NK-92 (cell line): ENCODE measurements around the gene DMBX1.

ENCODE experiments used
- DNase-seq: peaks from one replicate; lab custom pipeline; 2025; ENCODE audit not compliant: unreplicated experiment; lab: John Stamatoyannopoulos, UW

Gene DMBX1

DNA sequence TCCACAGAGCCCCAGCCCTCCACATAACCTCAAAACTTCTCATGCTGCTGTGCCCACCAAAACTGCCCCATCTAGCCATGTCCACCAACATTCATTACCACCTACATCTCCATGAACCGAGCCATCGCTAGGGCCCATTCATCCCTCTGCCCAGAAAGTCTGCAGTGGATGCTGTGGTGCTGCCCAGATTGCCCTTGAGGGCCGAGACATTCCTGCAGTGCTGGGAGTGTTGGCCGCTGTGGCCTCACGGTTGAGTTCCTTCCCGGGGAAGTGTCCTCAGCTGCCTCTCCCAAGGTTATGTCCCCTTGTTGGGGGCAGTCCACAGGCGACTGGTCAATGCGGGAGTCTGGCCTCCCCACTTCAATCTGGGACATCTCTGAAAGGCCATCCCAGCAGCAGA, 30.3 kb upstream of the DMBX1 start:
- no peak for DNase-seq

DNA sequence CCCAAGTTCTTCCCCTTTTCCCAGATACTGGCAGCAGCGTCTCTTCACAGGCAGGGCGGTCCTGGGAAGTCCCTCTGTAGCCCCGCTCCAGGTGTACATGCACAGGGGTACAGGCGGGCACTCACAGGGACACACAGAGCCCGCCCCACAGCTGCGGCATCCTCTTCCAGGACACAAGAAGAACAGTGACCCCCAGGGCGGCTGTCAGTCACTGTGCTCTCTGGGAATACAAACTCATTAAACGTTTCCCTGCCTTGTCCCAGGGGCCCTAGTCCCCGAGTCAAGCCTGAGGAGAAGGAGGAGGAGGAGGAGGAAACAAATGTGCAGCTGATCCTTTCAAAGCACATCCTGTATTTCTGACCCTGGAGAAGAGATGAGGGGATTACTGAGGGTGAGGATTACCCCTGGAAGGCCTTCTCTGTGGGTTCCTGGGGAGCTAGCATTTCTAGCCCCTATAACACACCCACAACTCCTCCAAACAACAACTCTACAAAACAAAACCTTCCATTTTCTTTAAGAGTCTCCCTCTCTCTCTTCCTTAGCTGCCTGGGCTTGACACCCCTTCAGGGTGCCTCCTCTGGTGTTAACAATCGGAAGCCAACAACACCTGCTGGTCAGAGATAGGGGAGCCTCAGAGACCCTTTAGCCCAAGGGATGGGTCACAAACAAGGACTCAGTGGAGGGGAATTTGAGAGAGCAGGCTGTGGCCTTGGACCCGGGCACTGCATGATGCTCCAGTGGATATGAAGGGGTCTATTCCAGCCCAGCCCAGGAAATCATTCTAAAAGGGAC, 28.4 kb upstream of the DMBX1 start:
- DNase-seq, result no peak

DNA sequence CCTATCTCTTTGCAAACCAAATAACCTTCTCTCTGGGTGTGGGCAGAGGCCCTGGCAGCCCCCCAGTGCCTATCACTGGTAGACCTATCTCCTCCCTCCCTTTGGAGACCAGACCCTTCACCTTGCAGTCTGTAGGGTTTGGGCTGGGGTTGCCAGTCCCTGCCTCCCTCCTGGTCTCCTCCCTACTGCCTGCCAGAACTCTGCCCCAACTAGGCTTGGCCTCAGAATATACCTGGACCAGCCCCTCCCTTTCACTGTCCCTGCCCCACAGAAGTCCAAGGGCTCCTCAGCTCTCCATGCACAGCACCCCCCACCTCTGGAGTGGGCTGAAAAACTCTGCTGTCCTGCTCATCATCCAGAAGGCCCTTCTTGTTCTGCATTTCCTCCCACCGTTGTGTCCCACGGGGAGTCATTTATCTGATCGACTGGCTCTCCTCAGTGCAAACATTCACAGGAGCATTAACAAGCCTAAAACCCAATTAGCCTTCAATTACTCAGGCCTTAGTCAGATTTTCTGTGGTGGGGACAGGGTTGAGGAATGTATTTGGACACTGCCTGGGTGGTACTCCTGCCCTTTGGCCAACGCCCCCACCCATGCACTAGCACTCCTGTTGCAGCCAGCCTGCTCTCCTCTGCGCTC, 27.7 kb upstream of the DMBX1 start:
- DNase-seq, result no peak

DNA sequence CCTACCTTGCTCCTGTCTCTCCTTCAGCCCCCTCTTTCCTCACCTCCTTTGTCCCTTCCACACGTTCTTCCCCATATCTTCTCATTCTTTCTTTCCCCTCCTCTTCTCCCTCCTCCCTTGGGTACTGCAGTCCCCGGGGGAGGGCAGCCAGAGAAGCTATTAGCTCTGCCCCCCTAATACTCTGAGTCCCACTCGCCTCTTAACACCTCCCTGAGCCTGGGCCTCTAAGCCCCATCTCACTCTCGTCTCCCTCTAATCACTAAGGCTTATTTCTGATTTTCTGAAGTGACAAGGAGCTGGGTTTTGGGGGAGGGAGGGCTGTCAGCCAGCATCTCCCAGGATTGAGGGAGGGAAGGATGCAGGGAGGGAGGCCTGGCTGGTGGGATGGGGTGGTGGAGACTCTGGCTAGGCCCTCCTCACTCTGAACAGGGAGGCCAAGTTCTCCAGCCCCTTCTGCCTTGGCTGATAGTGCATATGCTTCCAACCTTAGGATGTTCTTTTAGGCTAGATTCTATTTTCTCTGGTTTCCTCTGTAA, 25.6 kb upstream of the DMBX1 start:
- no peak for DNase-seq

DNA sequence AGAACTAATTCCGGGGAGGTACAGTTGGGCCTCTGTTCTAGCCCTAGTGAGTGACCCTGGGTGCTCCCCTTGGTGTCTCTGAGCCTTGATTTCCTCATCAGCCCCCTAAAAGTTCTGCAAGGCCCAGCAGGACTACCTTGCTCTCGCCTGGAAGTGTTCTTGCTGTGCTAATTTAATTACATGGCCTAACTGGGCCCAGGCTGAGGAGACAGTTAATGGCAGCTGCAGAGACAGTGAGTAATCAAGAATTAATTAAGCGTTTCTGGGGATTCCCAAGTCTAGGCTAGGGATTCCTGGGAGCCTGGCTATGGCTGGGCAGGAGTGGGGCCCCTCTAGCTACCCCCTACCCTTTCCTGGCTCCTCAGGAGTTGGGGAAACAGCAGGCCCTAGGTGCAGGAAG, 24.7 kb upstream of the DMBX1 start:
- no peak for DNase-seq

DNA sequence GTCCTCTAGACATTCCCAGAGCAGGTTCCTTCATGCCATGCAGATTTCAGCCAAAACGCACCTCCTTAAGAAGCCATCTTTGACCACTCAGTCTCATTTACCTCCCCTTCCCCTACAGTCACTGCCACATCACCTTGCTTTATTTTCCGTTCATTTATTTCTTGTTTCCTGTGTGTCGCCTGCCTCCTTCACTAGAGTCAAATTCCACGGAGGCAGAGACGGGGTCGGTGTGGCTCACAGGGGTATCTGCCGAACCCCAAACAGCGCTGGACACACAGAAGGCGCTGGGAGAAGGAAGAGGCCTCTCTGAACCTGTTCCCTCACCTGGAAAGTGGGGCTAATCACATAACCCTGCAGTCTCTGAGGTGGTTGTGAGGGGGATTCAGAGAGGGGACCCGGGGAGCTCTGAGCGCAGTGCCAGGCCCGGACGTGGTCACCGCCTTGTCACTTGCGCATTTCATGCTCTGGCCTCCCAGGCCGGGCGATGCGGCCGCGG, 23.6 kb upstream of the DMBX1 start:
- no peak for DNase-seq

DNA sequence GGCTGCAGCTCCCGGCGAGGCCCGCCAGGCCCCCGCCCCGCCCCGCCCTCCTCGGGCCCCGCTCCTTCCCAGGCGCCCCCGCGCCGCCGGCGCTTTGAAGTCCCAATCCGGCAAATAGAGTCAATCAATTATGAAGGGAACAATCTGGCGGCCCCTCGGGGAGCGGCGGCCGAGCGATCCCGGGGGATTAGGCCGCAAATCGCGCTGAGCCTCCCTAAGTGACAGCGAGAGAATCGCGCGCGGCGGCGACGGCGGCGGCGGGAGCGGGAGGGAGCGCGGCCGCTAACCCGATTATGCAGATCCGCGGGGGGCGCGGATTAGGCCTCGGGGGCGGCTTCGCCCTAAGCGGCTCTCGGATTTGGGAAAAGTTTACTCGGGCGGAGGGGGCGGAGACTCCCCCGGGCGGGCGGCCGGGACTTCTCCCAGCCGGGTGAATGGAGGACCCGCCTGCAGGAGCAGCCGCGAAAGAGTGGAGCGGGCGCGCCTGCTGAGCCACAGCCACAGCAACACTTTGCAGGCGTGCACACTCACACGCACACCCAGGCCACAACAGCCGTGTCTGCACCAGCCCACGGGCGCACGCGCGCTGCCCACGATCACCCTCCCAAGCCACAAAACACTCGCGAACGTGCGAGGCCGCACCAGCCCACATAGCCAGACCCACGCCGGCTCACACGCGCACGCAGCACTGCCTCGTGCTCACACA, 23.0 kb upstream of the DMBX1 start:
- no peak for DNase-seq

DNA sequence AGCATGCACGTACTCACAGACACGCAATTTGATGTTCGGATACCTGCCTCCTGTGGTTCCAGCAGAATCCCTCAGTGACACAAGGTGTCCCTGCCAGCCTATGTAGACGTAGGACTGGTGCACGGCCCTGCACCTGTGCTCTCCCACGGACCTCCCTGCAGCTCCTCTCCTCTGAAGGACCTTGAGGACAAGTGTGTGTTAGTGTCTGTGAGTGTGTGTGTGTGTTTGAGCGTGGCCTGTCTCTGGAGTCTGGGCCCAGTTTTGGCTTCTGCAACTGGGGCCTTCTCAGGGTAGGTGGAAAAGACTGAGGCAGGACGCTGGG, 22.5 kb upstream of the DMBX1 start:
- DNase-seq, result no peak

DNA sequence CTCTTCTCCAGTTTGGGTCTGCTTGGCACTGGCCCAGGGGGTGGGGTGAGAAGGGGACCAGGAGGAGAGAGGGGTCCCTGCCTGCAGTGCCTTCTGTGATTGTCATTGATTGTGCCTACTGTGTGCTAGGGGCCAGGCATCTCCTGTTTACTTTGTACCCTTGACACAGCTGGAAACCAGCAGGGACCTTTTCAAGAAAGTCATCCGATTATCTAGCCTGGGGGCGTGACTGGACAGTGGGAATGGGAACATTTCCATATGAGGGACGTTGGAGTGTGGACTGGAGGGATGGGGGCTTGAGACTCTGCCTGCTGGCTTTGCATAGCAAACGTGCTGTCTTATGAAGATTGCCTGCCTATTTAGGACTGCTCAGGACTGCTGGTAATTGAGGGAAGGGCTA, 19.8 kb upstream of the DMBX1 start:
- DNase-seq, result no peak

DNA sequence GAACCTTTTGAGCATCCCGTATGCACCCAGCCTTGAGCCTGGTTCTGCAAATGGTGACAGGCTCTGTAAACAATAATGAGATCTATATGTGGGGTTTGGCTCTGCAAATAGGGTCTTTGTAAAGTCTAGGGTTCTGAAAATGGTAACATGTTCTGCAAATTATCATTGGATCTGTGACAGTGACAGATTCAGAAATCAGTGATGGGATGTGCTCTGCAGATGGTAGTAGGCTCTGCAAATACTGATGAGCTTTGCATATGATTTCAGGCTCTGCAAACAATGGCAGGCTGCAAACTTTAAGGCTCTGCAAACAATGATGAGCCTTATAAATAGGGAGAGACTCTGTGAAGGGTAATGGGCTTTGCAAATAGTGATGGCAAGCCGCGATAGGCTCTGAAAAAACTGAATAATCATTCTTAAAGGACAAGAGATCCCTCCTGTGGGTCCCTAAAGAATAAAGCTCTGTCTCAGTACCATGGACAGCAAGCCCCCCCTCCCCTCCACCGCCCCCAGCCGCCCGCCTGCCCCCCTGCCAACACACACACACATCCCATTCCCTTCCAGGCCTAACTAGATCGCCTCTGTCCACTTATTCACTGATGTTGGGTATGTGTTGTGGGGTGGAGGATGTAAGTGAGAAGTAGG, 17.7 kb upstream of the DMBX1 start:
- DNase-seq, result no peak

DNA sequence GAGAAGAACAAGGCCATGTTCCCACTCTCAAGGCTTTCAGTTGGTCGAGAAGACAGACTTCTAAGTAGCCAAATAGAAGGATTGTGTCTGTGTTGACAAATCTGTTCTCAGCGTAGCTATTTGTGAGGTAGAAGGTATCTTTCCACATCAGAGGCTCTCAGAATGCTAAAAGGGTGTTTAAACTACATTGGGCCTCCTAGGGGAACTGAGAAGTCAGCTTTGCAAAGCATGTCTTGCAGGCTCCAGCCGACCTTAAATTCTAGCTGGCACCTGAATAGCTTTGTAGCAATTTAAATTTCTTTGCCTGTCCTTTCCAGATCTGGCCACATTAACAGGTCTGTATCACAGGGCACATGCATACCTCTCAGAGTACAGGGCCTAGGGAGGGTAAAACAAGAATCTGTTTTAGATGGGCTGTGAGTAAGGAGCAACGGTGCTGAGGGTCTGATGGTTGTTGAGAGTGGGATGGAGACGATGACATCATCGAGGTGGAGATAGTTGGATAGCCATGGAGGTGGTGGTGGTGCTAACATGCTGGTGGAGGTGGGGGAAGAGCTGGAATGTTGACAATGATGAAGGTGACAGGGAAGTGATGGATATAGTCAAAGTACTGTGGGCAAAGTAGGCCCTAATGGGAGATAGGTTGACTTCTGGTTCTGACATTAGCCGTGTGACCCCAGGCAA, 17.0 kb upstream of the DMBX1 start:
- no peak for DNase-seq

DNA sequence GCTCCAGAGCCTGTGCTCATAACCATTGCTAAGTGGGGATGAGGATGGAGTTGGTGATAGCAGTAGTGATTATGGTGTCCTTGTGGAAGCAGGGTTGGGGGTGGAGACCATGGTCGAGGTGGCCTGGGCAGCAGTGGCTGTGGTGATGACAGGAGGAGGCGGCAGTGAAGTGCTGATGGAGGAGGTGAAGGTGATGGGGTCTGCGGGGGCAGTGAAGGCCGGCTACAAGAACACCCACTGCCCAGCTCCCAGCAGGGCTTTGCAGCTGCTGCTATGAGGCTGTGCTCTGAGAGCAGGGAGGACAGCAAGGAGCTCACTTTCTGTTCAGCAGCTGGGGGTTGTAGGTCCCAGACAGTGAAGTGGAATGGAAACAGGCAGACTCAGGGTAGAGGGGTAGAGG, 15.6 kb upstream of the DMBX1 start:
- DNase-seq, result no peak

DNA sequence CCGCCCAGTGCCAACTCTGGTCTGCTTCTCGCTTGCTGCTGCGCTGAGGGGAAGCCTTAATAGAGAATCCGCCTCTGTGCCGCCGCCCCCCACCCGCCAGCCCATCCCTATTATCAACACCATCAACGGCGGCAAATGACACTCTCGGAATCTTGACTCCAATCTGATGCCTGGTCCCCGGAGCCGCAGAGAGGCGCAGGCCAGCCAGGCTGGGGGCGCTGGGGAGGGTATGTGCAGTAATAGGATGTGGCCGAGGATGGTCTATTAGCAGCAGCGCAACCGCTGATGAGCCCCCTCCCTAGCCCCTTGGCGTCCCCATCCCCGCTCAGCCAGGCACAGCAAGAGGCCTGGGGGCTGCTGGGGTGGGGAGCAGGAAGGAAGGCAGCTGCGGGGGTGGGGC, 15.1 kb upstream of the DMBX1 start:
- no peak for DNase-seq

DNA sequence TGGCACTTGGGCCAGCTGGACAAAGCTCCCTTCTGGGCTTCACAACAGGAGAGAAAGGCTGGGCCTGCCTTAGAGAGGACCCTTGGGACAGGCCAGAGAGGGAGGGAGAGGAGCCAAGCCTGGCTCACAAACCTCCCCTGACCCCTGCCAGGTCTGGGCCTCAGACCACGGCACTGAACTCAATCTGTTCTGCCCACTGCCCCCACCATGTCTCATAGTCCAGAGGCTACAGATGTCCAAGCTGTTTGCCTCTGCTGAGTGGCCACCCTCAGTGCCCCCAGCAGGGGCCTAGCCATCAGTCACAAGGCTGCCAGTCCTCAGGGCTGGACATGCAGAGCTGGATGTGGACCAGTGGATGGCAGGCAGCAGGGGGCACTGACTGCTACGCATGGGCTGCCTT, 13.0 kb upstream of the DMBX1 start:
- DNase-seq, result no peak

DNA sequence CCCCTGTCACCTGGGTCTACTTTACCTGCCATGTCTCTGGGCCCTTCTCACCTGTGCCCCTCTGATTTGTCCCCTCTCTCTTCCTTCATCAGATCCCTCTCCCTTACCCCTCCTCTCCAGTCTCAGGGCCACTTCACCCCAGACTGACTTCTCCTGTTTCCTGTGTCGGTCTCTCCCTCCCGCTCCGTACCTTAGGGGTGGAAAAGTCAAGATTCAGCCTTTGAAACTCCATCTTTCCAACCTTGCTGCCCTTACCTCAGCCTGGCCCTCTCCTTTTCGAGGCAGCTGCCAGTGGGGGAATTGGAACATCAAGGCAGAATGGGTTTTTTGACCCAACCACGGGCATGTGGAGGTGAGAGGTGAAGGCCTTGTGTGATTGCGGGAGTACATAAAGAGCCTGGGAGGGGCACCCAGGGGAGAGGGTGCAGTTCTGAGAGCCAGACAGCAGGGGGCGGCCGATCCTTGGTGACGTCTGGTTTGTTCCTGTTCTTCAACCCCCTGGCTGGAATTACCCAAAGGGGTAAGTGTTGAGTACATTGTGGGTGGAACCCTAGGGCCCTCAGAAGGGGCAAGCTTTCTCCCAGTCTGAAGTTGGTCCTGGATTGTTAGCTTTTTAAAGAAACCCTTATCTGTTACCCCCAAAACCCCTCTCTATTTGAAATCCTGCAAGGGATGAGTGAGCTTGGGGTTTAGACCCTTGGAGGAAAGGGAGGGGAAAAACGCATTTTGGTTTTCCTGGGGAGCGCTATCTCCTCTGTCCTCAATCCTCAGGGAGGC, 12.3 kb upstream of the DMBX1 start:
- no peak for DNase-seq

DNA sequence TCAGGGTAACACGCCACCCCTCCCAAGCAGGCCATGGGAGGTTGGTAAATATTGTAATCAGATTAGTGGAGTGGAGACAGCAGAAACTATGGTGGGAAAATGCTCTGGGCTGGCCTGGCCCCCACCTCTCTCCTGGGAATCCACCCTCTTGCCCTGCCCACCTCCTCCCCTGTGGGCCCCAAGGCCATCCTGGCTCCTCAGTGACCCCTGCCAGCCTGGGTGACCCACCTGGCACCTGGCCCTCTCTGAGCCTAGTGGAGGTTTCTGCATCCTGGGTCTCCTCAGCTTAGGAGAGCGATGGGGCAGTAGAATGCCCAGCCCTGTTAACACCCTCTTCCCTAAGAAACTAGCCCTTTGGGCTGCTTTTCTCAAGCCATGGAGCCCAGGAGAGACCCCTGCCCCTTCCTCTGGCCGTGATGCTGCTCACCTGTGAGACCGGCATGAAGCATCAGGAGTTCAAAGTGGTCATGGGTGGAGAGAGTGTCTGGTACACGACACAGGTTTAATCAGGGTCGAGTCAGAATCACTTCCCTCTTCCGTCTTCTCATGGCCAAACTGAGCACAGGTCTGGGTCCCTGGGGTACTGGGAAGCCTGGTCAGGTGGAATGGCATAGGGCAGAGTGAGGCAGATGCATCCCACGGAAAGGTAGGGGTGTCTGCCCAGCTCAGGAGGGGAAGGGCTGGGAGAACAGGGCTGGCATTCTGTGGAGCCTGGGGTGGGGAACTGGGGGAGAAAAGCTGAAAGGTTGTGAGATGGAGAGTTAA, 10.7 kb upstream of the DMBX1 start:
- DNase-seq, result no peak

DNA sequence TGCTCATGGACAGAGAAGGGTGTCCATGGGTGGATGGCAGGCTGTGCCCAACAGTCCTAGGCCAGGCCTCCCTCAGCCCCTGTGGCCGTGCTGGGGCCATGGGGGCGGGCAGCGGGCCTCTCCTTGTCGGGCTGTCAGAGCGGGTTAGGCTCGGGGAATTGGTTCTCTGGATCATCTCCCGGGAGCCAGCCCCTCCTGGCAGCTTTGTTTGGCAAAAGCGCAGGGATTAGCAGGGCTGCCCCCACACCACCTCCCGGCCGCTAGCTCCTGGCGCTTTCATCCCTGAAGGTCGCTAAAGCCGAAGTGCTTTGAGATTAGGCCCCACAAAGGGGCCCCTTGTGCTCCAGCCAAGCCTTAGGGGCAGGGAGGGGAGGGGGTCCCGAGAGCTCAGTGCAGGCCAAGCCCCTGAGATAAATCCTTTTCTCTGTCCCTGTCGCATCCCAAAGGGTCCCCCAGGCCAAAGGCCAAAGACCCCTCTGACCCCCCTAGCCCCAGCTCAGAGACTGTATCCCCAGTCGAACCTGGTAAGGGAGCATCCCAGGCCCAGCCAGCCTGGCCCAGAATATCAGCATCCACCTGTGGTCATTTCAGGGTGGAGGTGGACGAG, 9.8 kb upstream of the DMBX1 start:
- no peak for DNase-seq

DNA sequence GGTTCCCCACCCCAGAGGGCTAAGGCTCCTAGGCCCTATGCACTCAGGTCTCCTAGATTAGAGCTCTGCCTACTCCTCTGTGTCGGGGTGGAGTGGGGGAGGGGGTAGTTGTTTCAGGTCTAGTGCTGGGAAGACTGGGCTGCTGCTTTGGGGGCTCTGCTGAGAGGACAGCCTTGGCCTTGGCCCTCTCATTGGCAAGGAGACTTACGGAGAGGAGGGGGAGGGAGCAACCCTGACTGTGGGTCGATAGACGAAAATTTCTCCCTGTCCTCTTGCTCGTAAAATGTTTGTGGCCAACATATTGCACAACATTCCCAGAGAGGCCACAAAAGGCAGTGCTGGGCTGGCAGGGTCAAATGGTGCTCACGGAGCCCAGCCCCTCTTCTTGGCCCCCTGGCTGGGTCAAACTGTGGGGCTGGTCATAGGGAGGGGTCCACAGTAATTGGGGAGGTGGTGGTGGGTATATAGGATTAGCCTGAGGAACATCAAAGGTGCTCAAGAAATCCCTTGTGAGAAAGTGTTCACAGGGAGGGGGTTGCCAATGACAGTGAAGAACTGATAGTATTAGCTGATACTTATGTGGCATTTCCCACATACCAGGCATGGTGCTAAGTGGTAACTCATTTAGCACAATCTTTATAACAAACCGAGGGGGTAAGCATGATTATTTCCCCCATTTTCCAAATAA, 8.5 kb upstream of the DMBX1 start:
- no peak for DNase-seq
